Left cardiac atrium (tissue), 4 donors: ENCODE measurements around the gene TEX22. TPM values are rescaled to one million over a fixed set of nuclear protein-coding genes. Genes with fewer than 3 reads are reported as not detected.
A peak's percentile ranks its signal among the peaks of the same experiment; 100 is the strongest.

Source experiments
- ATAC-seq, 2 donors: fragments of 200-7000 bp; cut with Tn5 transposase; one replicate each; pipeline ENCODE4 v1.9.1; 2020; ENCODE audit warnings: mild to moderate bottlenecking in 2 of 2, moderate library complexity in 2 of 2
- DNase-seq: peaks from one replicate; pipeline ENCODE4 v3.0.0-alpha.2; 2020
- intact Hi-C, 2 donors: fragments of 100-400 bp; cut with DNase I; formaldehyde crosslinking; loops; one replicate each; pipeline versions ENCODE4 v1.14.1 to v1.15.1; 2022 to 2023
- total RNA-seq, 2 donors: library from RNA; stranded (reverse); fragmentation: NEBNext Ultra II Directional; extraction: Animal tissue kit (Norgen Biotek cat#: 25700); gene quantifications; one replicate each; pipeline ENCODE4 v1.2.1, GENCODE V29; 2021
- donor health status: DM: no; HTN: yes; CAD: no.
- donor health status: DM: no; HTN: yes; CAD: no; lungs with severe emphysema.
- donor health status: DM: yes; HTN: yes; CAD: no.
- donor health status: Dilated cardiomyopathy.

Gene TEX22
- total RNA-seq, 2 donors from 2014 or later: 0.77 to 1.6 TPM

GRCh38 chr14:105380756-105381155 lies 17.6 kb upstream of the TEX22 start:
- DNase-seq: peak; percentile 14
- intact Hi-C loops: loop anchor here in 1 of 2 donors (10.0 kb wide), 1 partner anchor 54 kb away; no protein-coding TSS in a partner anchor
- ATAC-seq: no peak

GRCh38 chr14:105381446-105382342 lies 16.6 kb upstream of the TEX22 start:
- DNase-seq (no peak), ATAC-seq (no peak)
- intact Hi-C loops: loop anchor here in 1 of 2 donors (10.0 kb wide), 1 partner anchor 53 kb away; no protein-coding TSS in a partner anchor

GRCh38 chr14:105382343-105383082 lies 15.8 kb upstream of the TEX22 start:
- no peak for DNase-seq

GRCh38 chr14:105383083-105383730 lies 15.1 kb upstream of the TEX22 start:
- no peak for ATAC-seq

More at GRCh38 chr14:105382343-105383082, 15.8 kb upstream of the TEX22 start:
- intact Hi-C loops: loop anchor here in 1 of 2 donors (10.0 kb wide), 1 partner anchor 52 kb away; no protein-coding TSS in a partner anchor
- no peak for ATAC-seq

GRCh38 chr14:105384041-105384557 lies 14.2 kb upstream of the TEX22 start:
- intact Hi-C loops: loop anchor here in 1 of 2 donors (10.0 kb wide), 1 partner anchor 51 kb away; no protein-coding TSS in a partner anchor
- ATAC-seq: no peak
- no peak for DNase-seq

More at GRCh38 chr14:105383083-105383730, 15.1 kb upstream of the TEX22 start:
- intact Hi-C loops: loop anchor here in 1 of 2 donors (10.0 kb wide), 1 partner anchor 52 kb away; no protein-coding TSS in a partner anchor
- DNase-seq: peak; percentile 19

GRCh38 chr14:105384605-105385321 lies 13.6 kb upstream of the TEX22 start:
- ATAC-seq: no peak
- DNase-seq: peak; percentile 15
- intact Hi-C loops: loop anchor here in 1 of 2 donors (10.0 kb wide), 1 partner anchor 50 kb away; no protein-coding TSS in a partner anchor

- intact Hi-C loops: loop anchor here in 1 of 2 donors (10.0 kb wide), 1 partner anchor 50 kb away; no protein-coding TSS in a partner anchor
- DNase-seq (no peak), ATAC-seq (no peak)
Measured at GRCh38 chr14:105385322-105385637, 13.1 kb upstream of the TEX22 start.

- ATAC-seq (peak in 1 of 2 donors; percentile 21), DNase-seq (no peak)
- intact Hi-C loops: loop anchor here in 1 of 2 donors (10.0 kb wide), 1 partner anchor 49 kb away; no protein-coding TSS in a partner anchor
Measured at GRCh38 chr14:105385698-105386365, 12.5 kb upstream of the TEX22 start.

GRCh38 chr14:105386581-105387529 lies 11.5 kb upstream of the TEX22 start:
- DNase-seq: no peak
- no peak for ATAC-seq
- intact Hi-C loops: loop anchor here in 1 of 2 donors (10.0 kb wide), 1 partner anchor 48 kb away; no protein-coding TSS in a partner anchor

GRCh38 chr14:105387530-105387922 lies 10.8 kb upstream of the TEX22 start:
- intact Hi-C loops: loop anchor here in 1 of 2 donors (10.0 kb wide), 1 partner anchor 47 kb away; no protein-coding TSS in a partner anchor
- ATAC-seq (no peak), DNase-seq (peak; percentile 21)

GRCh38 chr14:105388110-105388951 lies 10.0 kb upstream of the TEX22 start:
- DNase-seq (no peak), ATAC-seq (peak in 1 of 2 donors; percentile 4)
- intact Hi-C loops: loop anchor here in 1 of 2 donors (10.0 kb wide), 1 partner anchor 46 kb away; no protein-coding TSS in a partner anchor

GRCh38 chr14:105388976-105389375 lies 9.4 kb upstream of the TEX22 start:
- intact Hi-C loops: loop anchor here in 1 of 2 donors (10.0 kb wide), 1 partner anchor 46 kb away; no protein-coding TSS in a partner anchor
- no peak for DNase-seq
- ATAC-seq: no peak

GRCh38 chr14:105389534-105389933 lies 8.8 kb upstream of the TEX22 start:
- DNase-seq (no peak), ATAC-seq (peak in 1 of 2 donors; percentile 11)
- intact Hi-C loops: loop anchor here in 1 of 2 donors (10.0 kb wide), 1 partner anchor 45 kb away; no protein-coding TSS in a partner anchor

- intact Hi-C loops: loop anchor here in 1 of 2 donors (10.0 kb wide), 1 partner anchor 45 kb away; no protein-coding TSS in a partner anchor
- ATAC-seq: peak in 1 of 2 donors; percentile 23
- DNase-seq: peak; percentile 29
Measured at GRCh38 chr14:105389976-105390848, 8.1 kb upstream of the TEX22 start.
